HUDEP-2 (cell line): ENCODE results near the gene WDFY3.
"Not testable (repeated sequence)": the region's sequence is repeated elsewhere in the genome, so short reads cannot be mapped to it uniquely, and the experiment has no call there.

ENCODE experiments used
- DNase-seq, 76 experiments: peaks; one replicate each; lab custom pipeline; 2025; ENCODE audit not compliant: unreplicated experiment in 76 of 76; lab: John Stamatoyannopoulos, UW

WDFY3 gene

GRCh38 chr4:84865600-84865999 lies 100.9 kb downstream of the WDFY3 start:
- DNase-seq = no peak

DNA sequence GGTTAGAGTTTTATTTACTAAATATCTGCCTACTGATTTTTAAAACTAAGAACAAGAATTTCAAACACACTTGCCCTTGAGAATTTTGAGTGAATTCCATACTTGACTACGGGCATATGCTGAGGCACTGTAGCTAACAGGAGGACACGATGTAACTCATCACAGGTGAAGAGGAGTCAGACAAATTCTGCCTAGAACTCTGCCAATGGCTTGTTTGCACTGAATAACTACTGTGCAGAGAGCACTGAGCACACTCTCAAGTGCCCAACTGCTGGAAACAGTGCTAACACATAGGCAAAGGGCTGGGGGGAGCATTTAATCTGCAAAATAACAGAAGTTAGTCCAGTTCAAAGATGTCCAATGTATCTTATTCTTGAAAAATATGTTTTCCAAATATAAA lies 104.4 kb downstream of the WDFY3 start:
- no peak for DNase-seq

DNA sequence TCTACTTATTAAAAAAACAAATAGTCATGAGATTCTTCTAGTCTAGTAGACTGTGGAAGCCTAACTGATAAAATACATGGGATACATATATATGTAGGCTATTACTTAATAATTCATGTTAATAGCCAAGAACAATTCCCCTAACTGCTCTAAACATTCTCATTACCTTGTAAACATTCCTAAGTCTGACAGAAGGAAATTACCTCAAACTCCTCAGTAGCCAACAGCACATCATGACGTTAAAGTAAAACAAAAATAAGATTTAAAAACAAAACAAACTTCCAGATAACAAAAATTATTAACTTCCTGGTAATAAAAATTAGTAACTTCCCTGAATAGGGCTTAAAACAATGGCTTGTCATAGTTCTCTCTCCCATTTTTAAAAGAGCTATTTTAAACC lies 109.2 kb downstream of the WDFY3 start:
- DNase-seq = no peak

DNA sequence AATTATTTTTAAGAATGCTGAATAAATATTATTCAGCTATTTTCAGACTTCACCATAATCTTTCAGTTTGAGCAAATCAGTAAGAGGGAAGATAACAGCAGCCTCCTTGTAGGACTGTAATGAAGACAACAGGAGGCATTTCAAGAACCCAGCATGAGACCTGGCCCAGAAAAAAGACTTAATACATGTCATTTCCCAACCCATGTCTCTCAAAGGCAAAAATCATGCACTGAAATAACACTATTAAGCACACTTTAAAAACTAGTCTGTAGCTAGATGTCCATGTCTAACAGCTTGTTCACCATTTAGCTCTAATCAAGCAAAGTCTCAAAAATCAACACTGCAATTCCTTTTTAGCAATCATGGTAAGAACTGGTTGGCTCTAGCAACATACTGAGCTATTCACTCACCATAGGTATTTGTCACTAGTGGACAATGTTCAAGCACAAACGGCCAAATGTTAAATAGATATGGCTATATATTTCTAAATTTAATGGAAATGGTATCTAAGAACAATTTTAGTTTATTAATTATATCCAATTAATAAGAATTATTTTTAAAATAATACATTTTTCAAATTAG lies 109.9 kb downstream of the WDFY3 start:
- no peak for DNase-seq

- DNase-seq = no peak
Measured at GRCh38 chr4:84855774-84856173, 110.7 kb downstream of the WDFY3 start.

GRCh38 chr4:84852081-84852480 lies 114.4 kb downstream of the WDFY3 start:
- no peak for DNase-seq

- no peak for DNase-seq
Measured at GRCh38 chr4:84849051-84849640, 117.3 kb downstream of the WDFY3 start.

DNA sequence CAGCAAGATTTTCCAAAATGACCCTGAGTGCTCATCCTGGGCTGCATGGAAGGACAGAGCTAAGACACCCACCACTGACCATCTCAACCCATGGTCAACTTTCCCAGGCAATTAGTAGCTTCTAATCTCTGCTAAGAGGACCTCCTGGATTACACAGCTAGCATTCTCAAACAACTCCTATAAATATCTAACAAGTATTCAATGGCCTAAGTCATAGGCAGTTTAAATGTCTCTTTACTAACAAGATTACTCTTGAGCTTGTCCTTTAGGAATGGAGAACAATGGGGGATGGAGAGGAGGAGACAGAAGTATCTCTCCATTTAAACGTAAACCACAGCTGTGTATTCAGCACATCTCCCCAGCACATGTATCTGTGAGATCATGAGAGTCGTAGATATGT lies 118.1 kb downstream of the WDFY3 start:
- DNase-seq = no peak

DNA sequence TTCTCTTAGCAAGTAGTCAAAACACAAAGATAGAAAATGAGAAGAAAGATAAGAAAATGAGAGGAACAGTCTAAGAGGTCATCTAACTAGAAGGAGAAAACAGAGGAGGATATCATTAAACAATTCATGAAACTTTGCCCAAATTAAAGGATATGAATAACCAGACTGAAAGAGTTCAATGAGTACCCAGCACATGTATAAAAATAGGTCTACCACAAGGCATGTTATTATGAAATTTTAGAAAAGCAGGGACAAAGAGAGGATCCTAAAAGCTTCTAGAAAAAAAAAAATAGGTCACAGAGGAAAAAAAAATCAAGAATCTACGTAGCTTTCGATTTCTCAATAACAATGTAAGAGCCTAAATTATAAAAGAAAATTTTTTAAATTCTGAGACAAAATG lies 118.5 kb downstream of the WDFY3 start:
- DNase-seq = no peak

DNA sequence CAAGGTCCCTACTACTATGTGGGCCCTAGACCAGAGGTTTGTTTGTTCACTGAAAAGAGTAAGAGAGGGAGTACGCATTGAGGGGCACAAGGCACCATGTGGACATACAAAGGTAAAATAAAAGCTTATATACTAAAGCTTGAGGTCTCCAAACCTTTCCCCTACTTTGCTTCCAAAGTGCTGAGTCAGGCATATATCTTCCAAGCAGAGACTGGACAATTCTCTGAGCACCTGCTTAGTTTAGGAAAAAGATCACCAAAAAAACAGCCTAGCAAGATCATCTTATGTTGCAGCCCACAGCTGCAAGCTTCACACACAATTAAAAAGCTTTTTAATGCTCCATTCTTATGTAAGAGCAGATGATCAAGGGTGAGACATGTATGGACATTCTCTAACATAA lies 119.5 kb downstream of the WDFY3 start:
- no peak for DNase-seq

- DNase-seq = no peak
Measured at GRCh38 chr4:84841435-84841834, 125.1 kb downstream of the WDFY3 start.

- no peak for DNase-seq
Measured at GRCh38 chr4:84837751-84838150, 128.7 kb downstream of the WDFY3 start.

GRCh38 chr4:84829633-84830032 lies 136.9 kb downstream of the WDFY3 start:
- not testable (repeated sequence) for DNase-seq

GRCh38 chr4:84826681-84827080 lies 139.8 kb downstream of the WDFY3 start:
- DNase-seq = no peak

GRCh38 chr4:84825701-84826341 lies 140.7 kb downstream of the WDFY3 start:
- no peak for DNase-seq

- no peak for DNase-seq
Measured at GRCh38 chr4:84821064-84821463, 145.4 kb downstream of the WDFY3 start.

DNA sequence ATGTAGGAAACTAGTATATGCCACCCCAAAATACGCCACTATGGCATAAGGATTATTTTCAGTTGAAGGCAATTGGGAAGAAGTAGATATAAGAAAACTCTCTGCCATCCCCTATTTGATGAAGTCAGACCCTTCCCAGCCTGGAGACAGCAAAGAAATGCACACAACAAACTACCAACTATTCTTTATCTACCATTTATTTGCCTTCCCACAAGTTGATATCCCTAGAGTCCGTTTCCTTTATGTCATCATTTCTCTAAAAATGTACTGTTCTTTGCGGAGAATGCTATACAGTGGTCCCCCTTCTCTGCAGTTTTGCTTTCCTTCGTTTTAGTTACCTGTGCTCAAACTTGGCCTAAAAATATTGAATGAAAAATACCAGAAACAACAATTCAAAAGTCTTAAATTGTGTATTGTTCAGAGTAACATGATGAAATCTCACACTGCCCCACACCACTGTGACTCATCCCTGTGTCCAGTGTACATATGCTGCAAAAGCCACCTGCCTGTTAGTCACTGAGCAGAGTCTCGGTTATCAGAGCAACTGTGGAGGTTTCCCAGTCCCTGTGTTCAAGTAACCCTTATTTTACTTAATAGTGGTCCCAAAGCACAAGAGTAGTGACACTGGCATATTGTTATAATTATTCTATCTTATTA lies 152.3 kb downstream of the WDFY3 start:
- peak in 40 of 76 experiments; percentile 0 to 59 (median 16) for DNase-seq

GRCh38 chr4:84809946-84810345 lies 156.5 kb downstream of the WDFY3 start:
- no peak for DNase-seq

- DNase-seq = no peak
Measured at GRCh38 chr4:84808332-84808731, 158.2 kb downstream of the WDFY3 start.

DNA sequence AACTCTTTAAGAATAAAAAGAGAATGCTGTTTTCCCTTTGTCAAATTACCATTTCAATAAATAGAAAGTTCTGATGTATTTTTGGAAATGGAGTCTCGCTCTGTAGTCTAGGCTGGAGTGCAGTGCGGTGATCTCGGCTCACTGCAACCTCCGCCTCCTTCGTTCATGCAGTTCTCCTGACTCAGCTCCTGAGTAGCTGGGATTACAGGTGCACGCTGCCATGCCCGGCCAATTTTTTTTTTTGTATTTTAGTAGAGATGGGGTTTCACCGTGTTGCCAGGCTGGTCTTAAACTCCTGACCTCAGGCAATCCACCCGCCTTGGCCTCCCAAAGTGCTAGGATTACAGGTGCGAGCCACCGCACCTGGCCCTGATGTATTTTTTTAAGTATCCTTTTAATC lies 159.9 kb downstream of the WDFY3 start:
- DNase-seq = not testable (repeated sequence)

DNA sequence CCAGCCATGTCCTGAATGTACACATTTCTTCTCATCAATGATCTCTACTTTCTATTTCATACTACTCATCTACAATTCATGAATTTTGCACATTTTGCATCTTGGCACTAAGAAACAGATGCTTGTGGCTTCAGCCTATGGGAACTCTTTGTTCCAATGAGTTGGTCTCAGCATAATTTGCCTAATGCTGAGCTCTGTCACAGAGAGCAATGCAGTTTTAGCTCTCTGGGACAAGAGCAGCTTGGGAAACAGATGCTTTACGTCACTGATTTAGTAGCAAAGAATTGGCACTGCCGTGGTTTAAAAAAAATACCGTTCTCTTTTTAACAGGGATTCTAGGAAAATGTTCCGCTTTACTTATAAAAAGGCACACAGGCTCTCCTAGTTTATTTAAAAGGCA lies 162.4 kb downstream of the WDFY3 start:
- no peak for DNase-seq

DNA sequence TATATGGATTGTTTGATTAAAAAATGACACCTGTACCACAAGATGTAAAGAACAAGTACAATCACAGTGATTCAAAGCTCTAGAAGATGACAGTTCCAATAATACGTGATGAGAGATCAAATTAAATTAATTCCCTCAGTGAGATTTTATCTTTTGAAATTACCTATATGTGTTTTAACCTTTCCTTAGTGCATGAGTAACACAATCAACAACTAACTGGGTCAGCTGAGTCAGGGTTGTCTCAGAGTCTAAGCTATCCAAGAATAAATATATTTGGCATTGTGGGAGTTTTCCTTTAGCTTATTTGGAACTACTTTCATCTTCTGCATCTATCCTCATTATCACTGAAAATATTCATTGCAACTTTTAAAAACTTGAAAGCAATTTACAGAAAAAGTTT lies 162.8 kb downstream of the WDFY3 start:
- DNase-seq = no peak
